HL-60 (cell line): ENCODE data around the gene PHB1.

Experiments
- POLR2AphosphoS5 ChIP-seq: IDR thresholded peaks from 2 replicates; pipeline ENCODE4 v1.6.1; 2012; ENCODE audit warnings: low read depth
- TF ChIP-seq, protein P1 (sequence below): IDR thresholded peaks from one replicate; pipeline ENCODE4 v1.5.1; 2011; ENCODE audit warnings: low read length, control low read depth, inconsistent platforms; ENCODE audit not compliant: insufficient read depth
- TF ChIP-seq, protein P2 (sequence below): IDR thresholded peaks from 2 replicates; pipeline ENCODE4 v1.6.1; 2012; ENCODE audit warnings: low read depth; ENCODE audit not compliant: insufficient replicate concordance

DNA sequence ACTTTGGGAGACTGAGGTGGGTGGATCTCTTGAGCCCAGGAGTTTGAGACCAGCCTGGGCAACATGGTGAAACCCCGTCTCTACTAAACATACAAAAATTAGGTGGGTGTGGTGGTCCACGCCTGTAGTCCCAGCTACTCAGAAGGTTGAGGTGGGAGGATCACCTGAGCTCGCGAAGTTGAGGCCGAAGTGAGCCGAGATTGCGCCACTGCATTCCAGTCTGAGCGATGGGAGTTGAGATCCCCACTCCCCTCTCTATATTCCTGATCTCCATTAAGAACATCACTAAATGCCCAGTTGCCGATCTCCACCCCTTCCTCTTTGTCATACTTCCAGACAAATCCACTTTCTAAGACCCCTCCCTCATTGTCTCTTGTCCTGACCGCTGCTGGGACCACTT is 28.3 kb downstream of the PHB1 start:
- TF ChIP-seq, protein P1, sequence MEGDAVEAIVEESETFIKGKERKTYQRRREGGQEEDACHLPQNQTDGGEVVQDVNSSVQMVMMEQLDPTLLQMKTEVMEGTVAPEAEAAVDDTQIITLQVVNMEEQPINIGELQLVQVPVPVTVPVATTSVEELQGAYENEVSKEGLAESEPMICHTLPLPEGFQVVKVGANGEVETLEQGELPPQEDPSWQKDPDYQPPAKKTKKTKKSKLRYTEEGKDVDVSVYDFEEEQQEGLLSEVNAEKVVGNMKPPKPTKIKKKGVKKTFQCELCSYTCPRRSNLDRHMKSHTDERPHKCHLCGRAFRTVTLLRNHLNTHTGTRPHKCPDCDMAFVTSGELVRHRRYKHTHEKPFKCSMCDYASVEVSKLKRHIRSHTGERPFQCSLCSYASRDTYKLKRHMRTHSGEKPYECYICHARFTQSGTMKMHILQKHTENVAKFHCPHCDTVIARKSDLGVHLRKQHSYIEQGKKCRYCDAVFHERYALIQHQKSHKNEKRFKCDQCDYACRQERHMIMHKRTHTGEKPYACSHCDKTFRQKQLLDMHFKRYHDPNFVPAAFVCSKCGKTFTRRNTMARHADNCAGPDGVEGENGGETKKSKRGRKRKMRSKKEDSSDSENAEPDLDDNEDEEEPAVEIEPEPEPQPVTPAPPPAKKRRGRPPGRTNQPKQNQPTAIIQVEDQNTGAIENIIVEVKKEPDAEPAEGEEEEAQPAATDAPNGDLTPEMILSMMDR: no peak
- TF ChIP-seq, protein P2, sequence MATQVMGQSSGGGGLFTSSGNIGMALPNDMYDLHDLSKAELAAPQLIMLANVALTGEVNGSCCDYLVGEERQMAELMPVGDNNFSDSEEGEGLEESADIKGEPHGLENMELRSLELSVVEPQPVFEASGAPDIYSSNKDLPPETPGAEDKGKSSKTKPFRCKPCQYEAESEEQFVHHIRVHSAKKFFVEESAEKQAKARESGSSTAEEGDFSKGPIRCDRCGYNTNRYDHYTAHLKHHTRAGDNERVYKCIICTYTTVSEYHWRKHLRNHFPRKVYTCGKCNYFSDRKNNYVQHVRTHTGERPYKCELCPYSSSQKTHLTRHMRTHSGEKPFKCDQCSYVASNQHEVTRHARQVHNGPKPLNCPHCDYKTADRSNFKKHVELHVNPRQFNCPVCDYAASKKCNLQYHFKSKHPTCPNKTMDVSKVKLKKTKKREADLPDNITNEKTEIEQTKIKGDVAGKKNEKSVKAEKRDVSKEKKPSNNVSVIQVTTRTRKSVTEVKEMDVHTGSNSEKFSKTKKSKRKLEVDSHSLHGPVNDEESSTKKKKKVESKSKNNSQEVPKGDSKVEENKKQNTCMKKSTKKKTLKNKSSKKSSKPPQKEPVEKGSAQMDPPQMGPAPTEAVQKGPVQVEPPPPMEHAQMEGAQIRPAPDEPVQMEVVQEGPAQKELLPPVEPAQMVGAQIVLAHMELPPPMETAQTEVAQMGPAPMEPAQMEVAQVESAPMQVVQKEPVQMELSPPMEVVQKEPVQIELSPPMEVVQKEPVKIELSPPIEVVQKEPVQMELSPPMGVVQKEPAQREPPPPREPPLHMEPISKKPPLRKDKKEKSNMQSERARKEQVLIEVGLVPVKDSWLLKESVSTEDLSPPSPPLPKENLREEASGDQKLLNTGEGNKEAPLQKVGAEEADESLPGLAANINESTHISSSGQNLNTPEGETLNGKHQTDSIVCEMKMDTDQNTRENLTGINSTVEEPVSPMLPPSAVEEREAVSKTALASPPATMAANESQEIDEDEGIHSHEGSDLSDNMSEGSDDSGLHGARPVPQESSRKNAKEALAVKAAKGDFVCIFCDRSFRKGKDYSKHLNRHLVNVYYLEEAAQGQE: no peak
- TF ChIP-seq POLR2AphosphoS5: no peak
